Neural cell (in vitro differentiated cells): ENCODE measurements around the gene MED16. TPM values are rescaled to one million over a fixed set of nuclear protein-coding genes. Genes with fewer than 3 reads are reported as not detected.

Experiments
- H2AFZ ChIP-seq: fragments of 200-600, 300-800 bp; sonication (generic), shearing (Covaris generic); 2 replicates; pipeline ENCODE4 v1.6.0; 2014; ENCODE audit warnings: low read depth, mild to moderate bottlenecking, antibody characterized with exemption, low read length, moderate library complexity
- H3F3A ChIP-seq: fragments of 200-600 bp; shearing (Covaris generic); 2 replicates; pipeline ENCODE4 v1.6.1; 2016; ENCODE audit warnings: mild to moderate bottlenecking, moderate library complexity, mixed read lengths, antibody characterized with exemption, low read length; ENCODE audit not compliant: insufficient read depth, poor library complexity, severe bottlenecking
- H3K27ac ChIP-seq: fragments of 200-600, 300-800 bp; sonication (generic), shearing (Covaris generic); 2 replicates; pipeline ENCODE4 v1.5.1; 2014; ENCODE audit warnings: mild to moderate bottlenecking, low read length, moderate library complexity
- H3K27me3 ChIP-seq: fragments of 300-800, 200-600 bp; sonication (generic), shearing (Covaris generic); 2 replicates; pipeline ENCODE4 v1.6.0; 2014; ENCODE audit warnings: mild to moderate bottlenecking, low read depth, low read length, moderate library complexity; ENCODE audit not compliant: insufficient read depth
- H3K36me3 ChIP-seq: fragments of 300-800, 200-600 bp; sonication (generic), shearing (Covaris generic); 2 replicates; pipeline ENCODE4 v1.5.1; 2014; ENCODE audit warnings: mild to moderate bottlenecking, antibody characterized with exemption, low read length, moderate library complexity; ENCODE audit not compliant: insufficient read depth
- H3K4me2 ChIP-seq: fragments of 300-800, 200-600 bp; sonication (generic), shearing (Covaris generic); 2 replicates; pipeline ENCODE4 v1.6.0; 2014; ENCODE audit warnings: mild to moderate bottlenecking, low read length
- H3K4me3 ChIP-seq: fragments of 300-800, 200-600 bp; sonication (generic), shearing (Covaris generic); 2 replicates; pipeline ENCODE4 v1.5.1; 2014; ENCODE audit warnings: mild to moderate bottlenecking, low read length, moderate library complexity
- H3K79me2 ChIP-seq: fragments of 200-600 bp; shearing (Covaris generic); replicated peaks from 2 replicates; pipeline ENCODE4 v1.6.0; 2014; ENCODE audit warnings: mild to moderate bottlenecking, low read length, moderate library complexity; ENCODE audit not compliant: insufficient read depth
- H3K9ac ChIP-seq: fragments of 300-800, 200-600 bp; sonication (generic), shearing (Covaris generic); 2 replicates; pipeline ENCODE4 v1.6.1; 2016; ENCODE audit warnings: mild to moderate bottlenecking, low read length, mixed read lengths
- H3K9me2 ChIP-seq: fragments of 200-600 bp; shearing (Covaris generic); 2 replicates; pipeline ENCODE4 v1.6.1; 2016; ENCODE audit warnings: mild to moderate bottlenecking, low read length, mixed read lengths; ENCODE audit not compliant: insufficient read depth
- H3K9me3 ChIP-seq: fragments of 200-600, 300-800 bp; sonication (generic), shearing (Covaris generic); 2 replicates; pipeline ENCODE4 v1.6.1; 2016; ENCODE audit warnings: mild to moderate bottlenecking, mixed run types, low read length, moderate library complexity, mixed read lengths
- H4K20me1 ChIP-seq: fragments of 200-600 bp; shearing (Covaris generic); 2 replicates; pipeline ENCODE4 v1.6.1; 2016; ENCODE audit warnings: mild to moderate bottlenecking, mixed run types; ENCODE audit not compliant: insufficient read depth
- EP300 ChIP-seq: fragments of 450-650 bp; conservative IDR thresholded peaks from 2 replicates; pipeline ENCODE4 v1.6.1; 2014; ENCODE audit warnings: antibody characterized with exemption, mild to moderate bottlenecking, moderate library complexity; ENCODE audit not compliant: poor library complexity, severe bottlenecking
- EZH2 ChIP-seq: fragments of 200-600, 300-800 bp; shearing (Covaris generic), sonication (generic); IDR thresholded peaks from 2 replicates; pipeline ENCODE4 v1.6.1; 2014; ENCODE audit warnings: antibody characterized with exemption, low read length, borderline replicate concordance, mild to moderate bottlenecking; ENCODE audit not compliant: insufficient read depth, poor library complexity, severe bottlenecking
- MXI1 ChIP-seq: fragments of 450-650 bp; conservative IDR thresholded peaks from 2 replicates; pipeline ENCODE4 v1.6.1; 2014; ENCODE audit warnings: antibody characterized with exemption, mild to moderate bottlenecking; ENCODE audit not compliant: poor library complexity, severe bottlenecking
- POLR2AphosphoS5 ChIP-seq: IDR thresholded peaks from 2 replicates; pipeline ENCODE4 v1.6.1; 2012
- RAD21 ChIP-seq: fragments of 450-650 bp; conservative IDR thresholded peaks from 2 replicates; pipeline ENCODE4 v1.6.1; 2014; ENCODE audit warnings: antibody characterized with exemption, mild to moderate bottlenecking, moderate library complexity
- SMC3 ChIP-seq: fragments of 450-650 bp; conservative IDR thresholded peaks from 2 replicates; pipeline ENCODE4 v1.6.1; 2014; ENCODE audit warnings: antibody characterized with exemption, mild to moderate bottlenecking, moderate library complexity; ENCODE audit not compliant: poor library complexity
- TAF1 ChIP-seq: IDR thresholded peaks from 2 replicates; pipeline ENCODE4 v1.6.1; 2012; ENCODE audit warnings: low read depth
- polyA plus RNA-seq: library from polyadenylated mRNA; depleted of rRNA; stranded (reverse); fragments of >200 nt; gene quantifications from 2 replicates; pipeline ENCODE4 v1.2.3, GENCODE V29; 2014
- TF ChIP-seq, protein P1 (sequence below): fragments of 450-650 bp; IDR thresholded peaks from 2 replicates; pipeline ENCODE4 v1.5.1; 2014; ENCODE audit warnings: antibody characterized with exemption, mild to moderate bottlenecking, moderate library complexity; ENCODE audit not compliant: poor library complexity, severe bottlenecking
- TF ChIP-seq, protein P2 (sequence below): IDR thresholded peaks from 2 replicates; pipeline ENCODE4 v1.6.1; 2012; ENCODE audit warnings: borderline replicate concordance

Gene MED16
- polyA plus RNA-seq, 1 donor from 2014 or later, result 13.3 TPM

DNA sequence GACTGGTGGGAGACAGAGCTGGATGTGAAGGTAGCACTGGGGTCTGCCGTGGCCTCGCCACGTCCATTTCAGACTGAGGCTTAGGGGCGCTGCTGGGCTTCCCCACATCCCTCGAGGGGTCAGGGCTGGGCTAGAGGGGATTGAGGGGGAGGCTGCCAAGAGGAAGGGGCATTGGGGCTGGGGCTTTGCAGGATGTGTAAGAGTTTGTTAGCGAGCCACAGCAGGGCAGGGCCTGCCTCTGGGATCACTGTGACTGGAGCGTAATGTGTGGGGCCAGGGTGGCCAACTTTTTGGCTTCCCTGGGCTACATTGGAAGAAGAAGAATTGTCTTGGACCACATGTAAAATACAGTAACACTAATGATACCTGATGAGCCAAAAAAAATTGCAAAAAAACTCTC lies 46.9 kb upstream of the MED16 start:
- TF ChIP-seq RAD21 (no peak), EP300 (no peak), MXI1 (no peak), SMC3 (no peak), EZH2 (no peak), TAF1 (no peak), POLR2AphosphoS5 (no peak)
- TF ChIP-seq, protein P1, sequence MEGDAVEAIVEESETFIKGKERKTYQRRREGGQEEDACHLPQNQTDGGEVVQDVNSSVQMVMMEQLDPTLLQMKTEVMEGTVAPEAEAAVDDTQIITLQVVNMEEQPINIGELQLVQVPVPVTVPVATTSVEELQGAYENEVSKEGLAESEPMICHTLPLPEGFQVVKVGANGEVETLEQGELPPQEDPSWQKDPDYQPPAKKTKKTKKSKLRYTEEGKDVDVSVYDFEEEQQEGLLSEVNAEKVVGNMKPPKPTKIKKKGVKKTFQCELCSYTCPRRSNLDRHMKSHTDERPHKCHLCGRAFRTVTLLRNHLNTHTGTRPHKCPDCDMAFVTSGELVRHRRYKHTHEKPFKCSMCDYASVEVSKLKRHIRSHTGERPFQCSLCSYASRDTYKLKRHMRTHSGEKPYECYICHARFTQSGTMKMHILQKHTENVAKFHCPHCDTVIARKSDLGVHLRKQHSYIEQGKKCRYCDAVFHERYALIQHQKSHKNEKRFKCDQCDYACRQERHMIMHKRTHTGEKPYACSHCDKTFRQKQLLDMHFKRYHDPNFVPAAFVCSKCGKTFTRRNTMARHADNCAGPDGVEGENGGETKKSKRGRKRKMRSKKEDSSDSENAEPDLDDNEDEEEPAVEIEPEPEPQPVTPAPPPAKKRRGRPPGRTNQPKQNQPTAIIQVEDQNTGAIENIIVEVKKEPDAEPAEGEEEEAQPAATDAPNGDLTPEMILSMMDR, result no peak
- TF ChIP-seq, protein P2, sequence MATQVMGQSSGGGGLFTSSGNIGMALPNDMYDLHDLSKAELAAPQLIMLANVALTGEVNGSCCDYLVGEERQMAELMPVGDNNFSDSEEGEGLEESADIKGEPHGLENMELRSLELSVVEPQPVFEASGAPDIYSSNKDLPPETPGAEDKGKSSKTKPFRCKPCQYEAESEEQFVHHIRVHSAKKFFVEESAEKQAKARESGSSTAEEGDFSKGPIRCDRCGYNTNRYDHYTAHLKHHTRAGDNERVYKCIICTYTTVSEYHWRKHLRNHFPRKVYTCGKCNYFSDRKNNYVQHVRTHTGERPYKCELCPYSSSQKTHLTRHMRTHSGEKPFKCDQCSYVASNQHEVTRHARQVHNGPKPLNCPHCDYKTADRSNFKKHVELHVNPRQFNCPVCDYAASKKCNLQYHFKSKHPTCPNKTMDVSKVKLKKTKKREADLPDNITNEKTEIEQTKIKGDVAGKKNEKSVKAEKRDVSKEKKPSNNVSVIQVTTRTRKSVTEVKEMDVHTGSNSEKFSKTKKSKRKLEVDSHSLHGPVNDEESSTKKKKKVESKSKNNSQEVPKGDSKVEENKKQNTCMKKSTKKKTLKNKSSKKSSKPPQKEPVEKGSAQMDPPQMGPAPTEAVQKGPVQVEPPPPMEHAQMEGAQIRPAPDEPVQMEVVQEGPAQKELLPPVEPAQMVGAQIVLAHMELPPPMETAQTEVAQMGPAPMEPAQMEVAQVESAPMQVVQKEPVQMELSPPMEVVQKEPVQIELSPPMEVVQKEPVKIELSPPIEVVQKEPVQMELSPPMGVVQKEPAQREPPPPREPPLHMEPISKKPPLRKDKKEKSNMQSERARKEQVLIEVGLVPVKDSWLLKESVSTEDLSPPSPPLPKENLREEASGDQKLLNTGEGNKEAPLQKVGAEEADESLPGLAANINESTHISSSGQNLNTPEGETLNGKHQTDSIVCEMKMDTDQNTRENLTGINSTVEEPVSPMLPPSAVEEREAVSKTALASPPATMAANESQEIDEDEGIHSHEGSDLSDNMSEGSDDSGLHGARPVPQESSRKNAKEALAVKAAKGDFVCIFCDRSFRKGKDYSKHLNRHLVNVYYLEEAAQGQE, result no peak
- Histone ChIP-seq H3K79me2 (peaks cover 5% of the 10 kb centered on the region), H3K27me3 (no peaks in the 10 kb centered on the region), H3K9me2 (no peaks in the 10 kb centered on the region), H3F3A (no peaks in the 10 kb centered on the region), H2AFZ (no peak overlapping the region), H3K4me2 (no peak overlapping the region), H3K36me3 (no peaks in the 10 kb centered on the region), H3K9me3 (no peaks in the 10 kb centered on the region), H4K20me1 (no peaks in the 10 kb centered on the region), H3K27ac (no peak overlapping the region), H3K4me3 (no peak overlapping the region), H3K9ac (no peak overlapping the region)

DNA sequence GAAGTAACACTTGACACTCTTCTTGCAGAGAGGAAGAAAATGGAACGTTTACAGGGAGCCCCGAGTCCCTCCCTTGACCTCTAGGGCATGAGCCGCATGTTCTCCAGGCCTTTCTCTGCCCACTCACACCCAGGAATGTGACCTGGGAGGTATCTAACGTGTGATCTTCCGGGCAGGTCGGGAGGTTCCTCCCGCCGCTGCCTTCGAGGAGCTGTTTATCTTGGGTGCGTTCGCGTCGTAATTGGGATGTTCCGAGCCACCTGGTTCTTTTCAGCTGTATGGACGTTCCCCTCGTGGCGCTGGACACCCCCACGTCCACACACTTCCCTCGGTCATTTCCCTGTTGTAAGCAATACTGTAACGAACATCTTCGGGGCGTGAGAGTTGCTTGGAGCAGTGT lies 46.5 kb upstream of the MED16 start:
- Histone ChIP-seq H3K27ac (no peak overlapping the region), H3K9me2 (no peaks in the 10 kb centered on the region), H3K79me2 (peaks cover 5% of the 10 kb centered on the region), H3F3A (no peaks in the 10 kb centered on the region), H3K9me3 (no peaks in the 10 kb centered on the region), H3K36me3 (no peaks in the 10 kb centered on the region), H3K27me3 (no peaks in the 10 kb centered on the region), H2AFZ (no peak overlapping the region), H3K9ac (no peak overlapping the region), H4K20me1 (no peaks in the 10 kb centered on the region), H3K4me3 (no peak overlapping the region), H3K4me2 (no peak overlapping the region)
- TF ChIP-seq EP300 (no peak), POLR2AphosphoS5 (no peak), EZH2 (no peak), MXI1 (no peak), SMC3 (no peak)
- TF ChIP-seq, protein P1, result no peak
